MCF 10A (cell line): ENCODE measurements around the gene MAP3K13. TPM values are rescaled to one million over a fixed set of nuclear protein-coding genes. Genes with fewer than 3 reads are reported as not detected.
"Not testable (repeated sequence)": the region's sequence is repeated elsewhere in the genome, so short reads cannot be mapped to it uniquely, and the experiment has no call there.

Experiments
- BruUV-seq: library from RNA; stranded (reverse); fragments of 400-500 nt; replicated peaks from 2 replicates; lab custom pipeline; 2021; lab: Mats Ljungman, UMichigan
- CTCF ChIA-PET: fragments of 300-600 bp; sonication (Branson Sonifier 250); formaldehyde crosslinking; extraction: SDS; loops from one replicate; lab custom pipeline; 2021; ENCODE audit warnings: antibody characterized with exemption, inconsistent platforms; lab: Yijun Ruan, JAX
- POLR2A ChIA-PET: fragments of 300-600, 350-650 bp; sonication (Branson Sonifier 250); formaldehyde crosslinking; extraction: SDS; loops from one replicate; lab custom pipeline; 2020; ENCODE audit warnings: antibody characterized with exemption, inconsistent platforms; lab: Yijun Ruan, JAX
- DNase-seq: peaks from one replicate; pipeline ENCODE4 v3.0.0-alpha.2; 2018; ENCODE audit not compliant: unreplicated experiment
- H3K27ac Mint-ChIP-seq: one replicate; pipeline ENCODE4 v1.8.0; 2022; ENCODE audit warnings: mild to moderate bottlenecking, low read depth, mixed read lengths; ENCODE audit not compliant: unreplicated experiment
- H3K27me3 Mint-ChIP-seq: one replicate; pipeline ENCODE4 v1.8.0; 2022; ENCODE audit warnings: mixed read lengths; ENCODE audit not compliant: insufficient read depth, unreplicated experiment
- H3K36me3 Mint-ChIP-seq: one replicate; pipeline ENCODE4 v1.8.0; 2022; ENCODE audit warnings: mild to moderate bottlenecking, moderate library complexity, mixed read lengths; ENCODE audit not compliant: insufficient read depth, unreplicated experiment
- H3K4me1 Mint-ChIP-seq: one replicate; pipeline ENCODE4 v1.8.0; 2022; ENCODE audit warnings: mixed read lengths; ENCODE audit not compliant: insufficient read depth, unreplicated experiment
- H3K4me3 Mint-ChIP-seq: one replicate; pipeline ENCODE4 v1.8.0; 2022; ENCODE audit warnings: mild to moderate bottlenecking, moderate library complexity, mixed read lengths; ENCODE audit not compliant: unreplicated experiment
- H3K9me3 Mint-ChIP-seq: one replicate; pipeline ENCODE4 v1.8.0; 2022; ENCODE audit warnings: mixed read lengths; ENCODE audit not compliant: unreplicated experiment
- CTCF ChIP-seq: fragments of 200-600 bp; IDR thresholded peaks from one replicate; pipeline ENCODE4 v1.8.0; 2022; ENCODE audit warnings: antibody characterized with exemption, mild to moderate bottlenecking; ENCODE audit not compliant: unreplicated experiment
- intact Hi-C: fragments of 100-400 bp; cut with micrococcal nuclease; formaldehyde crosslinking; loops from 2 replicates; pipeline ENCODE4 v1.14.1; 2022
- total RNA-seq: library from RNA; stranded (reverse); gene quantifications from 2 replicates; pipeline ENCODE4 v1.2.3, GENCODE V29; 2022

Gene MAP3K13
- total RNA-seq, 1 experiment from 2014 or later, result 15.8 TPM

- Mint-ChIP-seq H3K9me3 (no peaks in the 10 kb centered on the region), H3K4me1 (peaks cover 8% of the 10 kb centered on the region), H3K36me3 (no peaks in the 10 kb centered on the region), H3K27me3 (no peaks in the 10 kb centered on the region), H3K4me3 (no peak overlapping the region), H3K27ac (no peak overlapping the region)
- TF ChIP-seq CTCF, result no peak
- intact Hi-C loops, result no loop called here
- no TSS peak for BruUV-seq
- no peak for DNase-seq
- ChIA-PET CTCF (no interaction called here), POLR2A (no interaction called here)
Observed at GRCh38 chr3:185409957-185410356, 47.0 kb downstream of the MAP3K13 start.

- TF ChIP-seq CTCF, result no peak
- intact Hi-C loops, result no loop called here
- no peaks in the 10 kb centered on the region for H3K9me3 Mint-ChIP-seq
- POLR2A ChIA-PET, result interaction anchor here (0.6 to 1.3 kb wide), 2 partner anchors 161 to 175 kb away, joined by 3 read pairs; partner anchors contain the start of gene SENP2
- no peaks in the 10 kb centered on the region for H3K27me3 Mint-ChIP-seq
- CTCF ChIA-PET, result interaction anchor here (0.6 kb wide), 2 partner anchors 162 to 526 kb away, joined by 3 to 4 read pairs; no protein-coding TSS in a partner anchor
- no peak overlapping the region for H3K27ac Mint-ChIP-seq
- no TSS peak for BruUV-seq
- DNase-seq, result no peak
- no peaks in the 10 kb centered on the region for H3K36me3 Mint-ChIP-seq
- no peak overlapping the region for H3K4me3 Mint-ChIP-seq
- peaks cover 8% of the 10 kb centered on the region for H3K4me1 Mint-ChIP-seq
Observed at GRCh38 chr3:185411133-185411532, 48.2 kb downstream of the MAP3K13 start.

- CTCF ChIA-PET, result no interaction called here
- Mint-ChIP-seq H3K4me1 (peaks cover 15% of the 10 kb centered on the region), H3K27me3 (no peaks in the 10 kb centered on the region), H3K4me3 (no peak overlapping the region), H3K27ac (no peak overlapping the region), H3K9me3 (no peaks in the 10 kb centered on the region), H3K36me3 (no peaks in the 10 kb centered on the region)
- POLR2A ChIA-PET, result no interaction called here
- no peak for DNase-seq
- intact Hi-C loops, result no loop called here
- TF ChIP-seq CTCF, result no peak
- BruUV-seq, result no TSS peak
Observed at GRCh38 chr3:185416513-185416912, 53.6 kb downstream of the MAP3K13 start.

- H3K36me3 Mint-ChIP-seq, H3K4me3 Mint-ChIP-seq, BruUV-seq, H3K27me3 Mint-ChIP-seq, intact Hi-C loops, CTCF ChIA-PET, DNase-seq, POLR2A ChIA-PET, H3K9me3 Mint-ChIP-seq, H3K27ac Mint-ChIP-seq: not testable (repeated sequence)
- H3K4me1 Mint-ChIP-seq, result peaks cover 24% of the 10 kb centered on the region
Observed at GRCh38 chr3:185418561-185418977, 55.6 kb downstream of the MAP3K13 start.

GRCh38 chr3:185420762-185421161 is 57.8 kb downstream of the MAP3K13 start:
- ChIA-PET CTCF (interaction anchor here (0.7 to 1.2 kb wide), 2 partner anchors 8 to 41 kb away, joined by 3 to 4 read pairs; no protein-coding TSS in a partner anchor), POLR2A (no interaction called here)
- H3K36me3 Mint-ChIP-seq, result no peaks in the 10 kb centered on the region
- intact Hi-C loops, result no loop called here
- H3K4me3 Mint-ChIP-seq, result peak overlapping the region; percentile 56
- no peaks in the 10 kb centered on the region for H3K27me3 Mint-ChIP-seq
- no peak for TF ChIP-seq CTCF
- no TSS peak for BruUV-seq
- H3K27ac Mint-ChIP-seq, result no peak overlapping the region
- H3K9me3 Mint-ChIP-seq, result no peaks in the 10 kb centered on the region
- peaks cover 29% of the 10 kb centered on the region for H3K4me1 Mint-ChIP-seq
- DNase-seq, result peak; percentile 85
